ENCODE results near the gene DIS3L2.
"Not testable (repeated sequence)": the region's sequence is repeated elsewhere in the genome, so short reads cannot be mapped to it uniquely, and the experiment has no call there.

The DIS3L2 gene

GRCh38 chr2:231942180-231942579 is 19.3 kb upstream of the DIS3L2 start:
- no peak for TF ChIP-seq CTCF (IDR thresholded peaks at IDR 0.05; ENCODE audit: low read depth, low read length, missing control alignments)
- no peak overlapping the region for H3K4me3 ChIP-seq (replicated peaks; ENCODE audit: low read depth, low read length)
- DNase-seq (ENCODE audit: extremely low read depth, low read depth): no peak

GRCh38 chr2:231946241-231946814 is 15.2 kb upstream of the DIS3L2 start:
- H3K4me3 ChIP-seq (replicated peaks; ENCODE audit: low read depth, low read length): no peak overlapping the region
- TF ChIP-seq CTCF (IDR thresholded peaks at IDR 0.05; ENCODE audit: low read depth, low read length, missing control alignments): no peak
- no peak for DNase-seq (ENCODE audit: extremely low read depth, low read depth)

GRCh38 chr2:231947112-231947511 is 14.4 kb upstream of the DIS3L2 start:
- H3K4me3 ChIP-seq (replicated peaks; ENCODE audit: low read depth, low read length); DNase-seq (ENCODE audit: extremely low read depth, low read depth): not testable (repeated sequence)

GRCh38 chr2:231947694-231948093 is 13.8 kb upstream of the DIS3L2 start:
- TF ChIP-seq CTCF (IDR thresholded peaks at IDR 0.05; ENCODE audit: low read depth, low read length, missing control alignments): no peak
- no peak overlapping the region for H3K4me3 ChIP-seq (replicated peaks; ENCODE audit: low read depth, low read length)
- DNase-seq (ENCODE audit: extremely low read depth, low read depth): no peak

- H3K4me3 ChIP-seq (replicated peaks; ENCODE audit: low read depth, low read length): no peak overlapping the region
- DNase-seq (ENCODE audit: extremely low read depth, low read depth): no peak
- TF ChIP-seq CTCF (IDR thresholded peaks at IDR 0.05; ENCODE audit: low read depth, low read length, missing control alignments): no peak
Observed at GRCh38 chr2:231951452-231952035, 10.0 kb upstream of the DIS3L2 start.

- TF ChIP-seq CTCF (IDR thresholded peaks at IDR 0.05; ENCODE audit: low read depth, low read length, missing control alignments): no peak
- H3K4me3 ChIP-seq (replicated peaks; ENCODE audit: low read depth, low read length): no peak overlapping the region
- no peak for DNase-seq (ENCODE audit: extremely low read depth, low read depth)
Observed at GRCh38 chr2:231955758-231956472, 5.6 kb upstream of the DIS3L2 start.

GRCh38 chr2:231957913-231958763 is 3.4 kb upstream of the DIS3L2 start:
- H3K4me3 ChIP-seq (replicated peaks; ENCODE audit: low read depth, low read length): no peak overlapping the region
- no peak for TF ChIP-seq CTCF (IDR thresholded peaks at IDR 0.05; ENCODE audit: low read depth, low read length, missing control alignments)
- no peak for DNase-seq (ENCODE audit: extremely low read depth, low read depth)

Data from HFF-Myc (cell line).